HG02798 (cell line): ENCODE results near the gene SLC25A13.

Experiments used
- ATAC-seq: cut with Tn5 transposase; IDR thresholded peaks from one replicate; pipeline ENCODE4 v1.9.1; 2021; ENCODE audit warnings: mild to moderate bottlenecking; ENCODE audit not compliant: unreplicated experiment, poor library complexity

SLC25A13 gene

DNA sequence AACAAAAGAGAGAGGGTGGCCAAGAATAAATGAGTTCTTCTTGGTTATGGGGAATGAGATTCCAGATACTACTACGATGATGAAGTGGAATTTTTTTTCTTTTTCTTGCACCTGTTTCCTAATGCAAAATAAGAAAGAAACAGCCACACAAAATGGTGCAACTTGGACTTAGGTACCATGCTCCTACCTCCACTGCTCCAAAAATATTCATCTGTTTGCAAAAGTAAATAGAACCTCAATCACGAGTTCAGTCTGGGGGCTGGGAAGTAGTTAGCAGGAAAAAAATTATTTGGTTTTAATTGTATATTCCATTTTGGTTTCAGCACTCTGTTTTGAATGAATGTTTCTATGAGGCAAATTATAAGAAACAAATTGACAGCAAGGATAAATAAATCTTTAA is 73.5 kb downstream of the SLC25A13 start:
- no peak for ATAC-seq

DNA sequence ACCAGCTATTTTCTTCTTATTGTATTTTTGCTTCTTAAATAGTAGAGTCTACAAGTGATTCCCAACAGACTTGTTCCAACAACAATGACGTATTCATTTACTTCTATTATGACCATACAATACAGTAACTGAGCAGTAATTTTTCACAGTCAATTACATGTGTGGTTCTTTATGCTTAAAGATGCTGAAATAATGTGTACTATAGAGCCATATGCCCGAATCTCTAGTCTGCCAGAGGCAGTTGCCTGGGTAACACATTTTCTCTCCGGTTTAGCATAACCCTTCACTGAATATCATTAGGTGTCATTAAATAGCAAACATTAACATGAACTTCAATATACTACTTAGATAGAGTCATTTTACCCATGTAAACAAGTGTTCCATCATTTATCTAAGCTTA is 75.0 kb downstream of the SLC25A13 start:
- ATAC-seq = no peak

DNA sequence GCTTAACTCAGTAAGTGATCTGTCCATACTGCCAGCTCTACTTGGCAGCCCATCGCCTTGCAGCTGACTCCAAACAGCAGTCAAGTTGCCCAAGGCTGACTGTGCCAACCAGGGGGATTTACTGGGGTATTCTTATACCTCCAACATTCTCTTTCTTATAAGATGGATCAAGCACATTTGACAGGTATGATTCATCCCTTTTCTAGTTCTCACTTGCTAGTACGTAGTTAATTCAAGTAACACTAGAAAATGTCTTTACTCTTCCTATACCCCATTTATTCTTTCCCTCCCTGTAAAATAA is 77.0 kb downstream of the SLC25A13 start:
- no peak for ATAC-seq

DNA sequence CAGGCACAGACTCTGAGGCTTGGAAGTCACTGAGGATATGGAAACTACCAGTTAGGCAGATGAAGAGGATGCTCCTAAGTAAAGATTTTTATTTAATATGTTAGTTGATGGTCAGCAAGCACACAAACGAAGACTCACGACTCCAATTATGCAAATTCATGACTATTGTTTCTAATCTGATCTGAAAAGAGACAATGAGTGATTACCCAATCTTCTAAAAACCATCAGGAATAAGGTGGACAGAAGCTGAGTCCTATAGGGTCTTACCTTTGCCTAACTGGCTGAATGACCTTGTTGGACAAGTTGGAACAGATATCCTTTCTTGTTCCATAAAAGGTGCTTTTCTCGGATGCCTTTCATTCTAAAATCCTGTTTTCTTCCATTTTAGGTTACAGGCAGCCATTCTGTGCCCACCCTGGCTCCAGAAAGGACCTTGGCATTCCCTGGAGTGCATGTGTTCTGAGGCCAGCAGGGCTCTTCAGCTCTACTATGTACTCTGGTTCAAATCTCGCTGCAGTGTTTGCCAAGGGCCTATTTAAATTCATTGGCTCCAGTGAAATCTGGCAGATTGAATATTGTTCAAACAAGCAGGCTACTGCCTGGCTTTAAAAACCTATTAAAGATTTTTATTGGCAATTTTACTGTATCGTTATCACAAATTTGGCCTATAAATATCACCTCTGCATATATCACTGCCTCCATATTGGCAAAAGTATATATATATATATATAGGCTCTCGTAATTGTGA is 77.5 kb downstream of the SLC25A13 start:
- ATAC-seq = no peak

DNA sequence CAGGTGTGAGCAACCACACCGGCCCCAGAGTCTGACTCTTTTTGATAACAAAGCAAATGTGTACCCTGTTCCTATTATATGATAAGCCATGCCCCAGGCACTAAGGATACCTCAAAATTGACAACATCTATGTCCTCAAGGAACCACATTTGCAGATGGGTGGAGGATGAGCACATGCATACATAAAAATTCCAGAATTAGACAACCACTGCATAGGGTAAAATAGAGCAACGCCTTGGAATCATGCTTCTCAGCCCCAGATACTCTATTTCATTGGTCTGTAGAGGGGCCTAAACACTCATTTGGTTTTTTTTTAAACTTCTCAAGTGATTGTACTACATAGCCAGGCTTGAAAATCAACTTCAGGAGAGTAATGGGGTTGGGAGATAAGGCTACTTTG is 78.7 kb downstream of the SLC25A13 start:
- ATAC-seq = no peak

DNA sequence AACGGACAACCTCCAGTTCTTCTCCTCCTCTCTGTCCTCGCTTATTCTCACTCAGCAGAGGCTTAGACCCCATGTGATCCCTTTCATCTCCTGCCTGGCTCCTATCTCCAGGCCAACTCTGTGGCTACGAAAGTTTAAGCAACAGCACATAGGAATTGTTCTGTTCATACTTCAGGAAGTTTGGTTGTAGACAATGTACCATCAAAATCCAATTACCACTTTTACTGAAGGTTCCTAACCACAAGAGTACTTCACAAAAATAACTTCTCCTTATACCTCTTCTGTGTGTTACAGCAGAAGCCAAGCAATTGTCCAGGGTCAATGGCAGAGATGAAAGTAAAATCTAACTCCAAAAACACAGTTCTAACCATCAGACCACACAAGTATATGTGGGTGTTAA is 80.0 kb downstream of the SLC25A13 start:
- ATAC-seq = no peak

DNA sequence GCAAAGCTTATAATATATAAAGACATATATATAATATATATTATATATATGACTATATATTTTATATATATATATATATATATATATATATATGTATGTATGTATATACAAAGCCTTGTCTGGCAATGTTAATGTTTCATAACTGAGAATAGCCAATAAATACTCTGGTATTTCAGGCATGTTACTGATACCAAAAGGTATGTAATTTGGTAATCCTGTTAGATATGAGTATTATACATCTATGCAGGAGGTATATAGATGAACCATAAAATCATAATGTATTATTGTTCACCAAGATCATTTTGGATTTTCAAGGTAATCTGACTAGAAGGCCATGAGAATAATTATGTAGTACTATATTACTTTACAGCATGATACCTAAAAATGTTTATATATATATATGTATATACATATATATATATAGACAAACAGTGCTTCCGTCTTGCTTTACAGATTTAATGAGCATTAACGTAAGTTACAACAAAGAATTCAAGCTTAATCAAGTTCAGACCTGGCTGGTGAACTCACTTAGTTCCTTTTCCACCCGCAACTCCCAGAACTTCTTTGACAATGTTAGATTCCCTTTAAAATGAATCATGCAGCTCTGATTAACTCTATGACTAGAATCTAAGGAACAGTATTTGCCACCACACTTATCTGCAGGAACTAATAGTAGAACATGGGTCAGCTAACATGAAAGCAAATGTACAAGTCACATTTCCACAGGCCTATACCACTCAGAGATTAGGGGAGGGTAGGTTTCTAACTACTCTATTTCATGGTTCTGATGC is 82.7 kb downstream of the SLC25A13 start:
- no peak for ATAC-seq

DNA sequence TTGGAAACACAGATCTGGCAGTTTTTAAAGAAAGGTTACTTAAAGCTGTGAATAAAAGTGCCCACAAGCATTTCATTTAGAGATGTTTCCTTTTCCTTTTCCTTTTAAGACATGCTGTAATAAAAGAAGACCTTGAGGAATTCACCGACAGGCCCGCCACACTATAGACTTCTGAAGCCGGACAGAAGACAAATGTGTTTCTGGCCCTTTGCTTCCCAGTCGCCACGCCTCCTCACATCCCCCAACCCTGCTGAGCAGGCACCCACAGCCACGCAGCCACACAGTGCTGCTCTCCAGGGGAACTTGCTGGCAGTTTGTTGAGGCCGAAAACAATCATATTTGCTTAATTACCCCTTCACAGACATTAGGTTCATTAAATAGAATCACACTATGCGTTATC is 83.4 kb downstream of the SLC25A13 start:
- ATAC-seq = no peak

DNA sequence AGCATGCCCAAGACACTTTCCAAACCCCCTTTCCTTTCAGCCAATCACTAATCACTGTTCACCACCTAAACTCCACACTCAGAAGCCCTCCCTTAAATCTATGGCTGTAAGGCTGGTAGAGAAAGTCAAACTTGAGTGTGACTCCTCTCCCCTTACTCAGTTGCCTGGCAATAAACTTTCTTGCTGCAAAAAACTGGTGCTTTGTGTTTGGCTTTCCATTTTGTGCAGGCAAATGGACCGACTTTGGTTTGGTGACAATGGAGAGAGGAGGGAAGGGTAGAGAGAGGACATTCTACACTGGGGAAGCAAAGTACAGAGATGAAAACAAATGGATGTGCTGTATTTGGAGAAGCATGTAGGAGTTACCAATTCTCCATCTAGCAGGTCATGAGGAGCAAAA is 84.9 kb downstream of the SLC25A13 start:
- no peak for ATAC-seq

DNA sequence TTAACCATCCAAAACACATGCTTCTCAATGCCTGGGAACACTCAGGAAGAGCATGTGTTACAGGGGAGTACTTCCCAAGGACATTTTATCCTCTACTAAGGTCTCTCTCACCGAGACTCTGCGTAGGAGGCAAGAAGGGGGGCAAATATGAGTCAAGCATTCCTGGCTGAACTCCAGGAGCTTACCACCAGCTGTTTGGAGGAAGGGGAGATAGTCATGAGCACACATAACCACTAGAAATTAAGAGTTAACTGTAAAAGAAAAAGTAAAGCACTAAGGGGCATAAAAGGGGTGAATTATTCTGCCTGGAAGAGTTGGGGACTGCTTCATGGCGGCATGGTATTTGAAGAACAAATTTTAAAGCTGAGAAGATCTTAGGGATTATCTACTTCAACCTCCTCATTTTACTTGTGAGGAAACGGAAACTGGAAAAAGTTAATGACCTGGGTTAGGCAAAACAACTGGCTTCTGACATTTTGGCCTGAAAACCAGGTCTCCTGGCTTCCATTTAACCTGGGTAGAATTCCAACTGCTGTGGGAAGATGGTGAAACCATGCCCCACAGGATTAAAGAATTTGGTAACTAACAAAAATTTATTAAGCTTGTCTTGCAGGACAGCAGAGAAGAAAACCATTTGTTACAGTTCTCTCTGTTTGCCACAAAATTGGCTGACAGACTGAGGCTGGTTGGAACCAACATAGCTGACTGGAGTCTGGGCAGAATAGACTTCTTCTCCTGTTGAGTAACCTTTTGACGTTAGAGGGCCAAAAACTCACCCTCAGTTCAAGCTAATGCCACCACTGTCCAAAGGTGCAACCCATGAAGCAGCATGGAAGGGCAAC is 85.5 kb downstream of the SLC25A13 start:
- ATAC-seq = no peak

DNA sequence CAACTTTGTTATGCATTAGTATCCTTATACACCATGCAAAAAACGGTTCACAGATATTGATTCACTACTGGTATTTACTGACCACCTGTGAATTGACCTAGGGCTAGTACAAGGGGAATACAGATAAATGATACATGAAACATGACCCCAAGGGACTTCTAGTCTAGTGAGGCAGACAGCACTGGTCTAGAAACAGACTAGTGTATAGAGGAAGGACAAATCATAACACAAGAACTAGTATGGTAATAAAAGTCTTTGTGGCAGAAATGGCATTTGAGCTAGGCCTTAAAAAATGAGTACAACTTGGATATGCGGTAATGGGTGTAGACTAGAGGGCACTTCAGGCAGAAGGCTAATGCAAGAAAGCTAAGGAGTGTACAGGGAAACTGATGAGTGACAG is 86.6 kb downstream of the SLC25A13 start:
- ATAC-seq = no peak

DNA sequence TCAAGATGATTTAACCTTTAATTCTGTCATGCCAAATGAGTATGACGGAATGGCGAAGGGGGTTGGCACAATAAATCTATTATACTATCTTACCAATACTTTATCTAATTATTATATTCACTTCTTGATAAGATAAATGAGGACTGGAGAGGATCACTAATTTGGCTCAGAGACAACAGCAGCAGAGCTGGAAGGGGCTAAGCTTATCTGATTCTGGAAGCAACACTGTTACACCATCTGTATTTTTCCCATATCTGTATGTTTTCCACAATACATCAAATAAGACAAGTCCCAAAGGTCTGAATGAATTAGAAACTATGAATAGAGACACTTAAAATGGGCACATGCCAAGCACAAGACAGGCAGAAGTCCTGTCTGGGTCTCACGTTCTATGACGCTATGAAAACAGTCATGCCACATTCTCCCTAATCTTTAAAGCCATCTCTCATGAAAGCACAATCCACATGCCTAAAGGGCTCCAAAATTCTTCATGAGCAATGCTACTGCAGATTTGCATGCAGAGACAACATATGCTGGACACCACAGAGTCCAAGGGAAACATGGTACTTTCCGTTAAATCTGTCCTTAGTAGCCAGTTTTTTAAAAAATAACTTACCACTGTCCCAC is 88.3 kb downstream of the SLC25A13 start:
- no peak for ATAC-seq

DNA sequence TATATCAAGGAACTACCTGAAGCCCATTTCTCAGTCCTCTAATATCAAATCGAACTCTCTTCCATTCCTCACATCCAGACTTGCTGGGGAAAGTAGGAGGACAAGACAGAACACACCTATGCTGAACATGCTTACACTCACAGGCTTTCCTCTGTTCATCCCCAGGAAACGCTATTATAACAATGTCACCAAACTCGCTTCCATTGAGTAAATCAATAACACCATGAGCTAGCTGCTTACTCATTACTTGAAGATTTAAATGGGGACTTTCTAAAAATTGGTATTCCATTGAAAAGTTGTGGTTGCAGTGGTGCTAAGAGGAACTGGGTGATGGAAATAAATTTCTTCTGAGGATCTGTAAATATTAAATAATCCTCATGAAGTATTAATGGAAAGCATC is 88.8 kb downstream of the SLC25A13 start:
- no peak for ATAC-seq

DNA sequence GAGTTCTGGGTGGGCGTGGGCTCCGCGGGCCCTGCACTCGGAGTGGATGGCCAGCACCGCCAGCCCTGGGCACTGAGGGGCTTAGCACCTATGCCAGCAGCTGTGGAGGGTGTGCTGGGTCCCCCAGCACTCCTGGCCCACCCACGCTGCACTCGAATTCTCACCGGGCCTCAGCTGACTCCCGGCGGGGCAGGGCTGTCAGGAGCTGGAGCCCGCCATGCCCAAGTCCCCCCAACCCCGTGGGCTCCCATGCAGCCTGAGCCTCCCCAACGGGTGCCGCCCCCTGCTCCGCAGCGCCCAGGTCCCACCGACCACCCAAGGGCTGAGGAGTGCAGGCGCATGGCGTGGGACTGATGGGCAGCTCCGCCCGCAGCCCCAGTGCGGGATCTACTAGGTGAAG is 93.1 kb downstream of the SLC25A13 start:
- no peak for ATAC-seq

DNA sequence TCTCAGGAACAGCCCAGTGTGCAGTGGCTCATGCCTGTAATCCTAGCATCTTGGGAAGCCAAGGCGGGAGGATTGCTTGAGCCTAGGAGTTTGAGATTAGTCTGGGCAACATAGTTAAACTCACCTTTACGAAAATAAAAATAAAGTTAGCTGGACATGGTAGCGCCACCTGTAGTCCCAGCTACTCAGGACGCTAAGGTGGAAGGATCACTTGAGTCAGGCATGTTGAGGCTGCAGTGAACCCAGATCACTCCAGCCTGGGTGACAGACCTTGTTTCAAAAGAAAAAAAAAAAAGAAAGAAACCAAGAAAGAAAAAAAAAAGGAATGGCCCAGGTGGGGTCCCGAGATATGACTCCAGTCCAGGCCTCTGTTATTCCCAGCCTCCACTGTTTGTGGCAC is 96.6 kb downstream of the SLC25A13 start:
- no peak for ATAC-seq

DNA sequence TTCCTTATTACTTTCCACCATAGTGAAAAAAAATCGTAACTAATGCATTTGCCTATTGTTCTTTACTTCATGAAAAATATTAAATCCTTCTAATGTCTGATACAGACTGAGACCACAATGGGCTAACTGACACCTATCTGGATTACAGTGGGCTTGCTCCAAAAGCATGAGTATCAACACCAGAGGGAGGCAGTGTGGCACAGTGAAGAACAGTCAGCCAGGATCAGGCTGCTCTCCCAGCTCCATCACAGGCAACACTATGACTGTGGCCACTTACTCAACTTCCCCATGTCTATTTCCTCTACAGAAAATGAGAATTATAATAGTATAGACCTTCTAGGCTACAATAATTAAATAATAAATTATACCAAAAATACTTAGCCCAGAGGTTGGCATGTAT is 97.2 kb downstream of the SLC25A13 start:
- ATAC-seq = no peak

DNA sequence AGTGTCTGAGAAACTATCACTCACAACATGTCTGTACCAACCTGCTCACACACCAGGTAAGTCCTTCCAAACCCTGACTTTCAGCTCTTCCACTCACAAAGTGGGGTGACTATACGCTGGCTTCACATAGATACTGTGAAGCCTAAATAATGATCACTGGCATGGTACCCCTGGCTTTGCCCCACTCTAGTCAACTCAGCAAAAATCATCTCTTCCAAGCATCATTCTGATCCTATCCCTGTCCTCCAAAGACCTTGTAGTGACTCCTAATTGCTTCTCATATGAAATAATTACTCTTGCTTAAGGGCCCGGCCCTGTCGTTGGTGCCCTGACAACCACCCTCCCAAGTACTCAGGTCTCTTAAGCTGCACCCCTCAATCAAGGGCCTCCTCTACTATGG is 97.8 kb downstream of the SLC25A13 start:
- no peak for ATAC-seq

DNA sequence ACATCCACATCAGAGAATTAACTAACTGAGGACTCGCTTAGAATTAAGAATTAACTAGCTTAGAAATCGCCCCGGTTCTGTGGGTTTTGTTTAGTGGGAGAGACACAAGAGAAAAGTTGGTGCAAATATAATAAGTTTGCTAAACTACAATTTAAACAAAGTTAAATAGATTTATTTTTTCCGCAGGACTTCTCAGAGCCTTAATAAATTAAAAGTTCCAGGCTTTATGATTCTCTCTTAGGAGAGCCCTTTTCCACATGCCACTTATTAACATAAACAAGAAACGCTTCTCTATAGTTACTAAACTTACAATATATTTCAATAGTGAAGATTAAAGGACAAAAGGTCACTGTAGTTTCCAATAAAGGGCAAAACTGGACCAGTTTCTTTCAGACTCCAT is 100.0 kb downstream of the SLC25A13 start:
- no peak for ATAC-seq

DNA sequence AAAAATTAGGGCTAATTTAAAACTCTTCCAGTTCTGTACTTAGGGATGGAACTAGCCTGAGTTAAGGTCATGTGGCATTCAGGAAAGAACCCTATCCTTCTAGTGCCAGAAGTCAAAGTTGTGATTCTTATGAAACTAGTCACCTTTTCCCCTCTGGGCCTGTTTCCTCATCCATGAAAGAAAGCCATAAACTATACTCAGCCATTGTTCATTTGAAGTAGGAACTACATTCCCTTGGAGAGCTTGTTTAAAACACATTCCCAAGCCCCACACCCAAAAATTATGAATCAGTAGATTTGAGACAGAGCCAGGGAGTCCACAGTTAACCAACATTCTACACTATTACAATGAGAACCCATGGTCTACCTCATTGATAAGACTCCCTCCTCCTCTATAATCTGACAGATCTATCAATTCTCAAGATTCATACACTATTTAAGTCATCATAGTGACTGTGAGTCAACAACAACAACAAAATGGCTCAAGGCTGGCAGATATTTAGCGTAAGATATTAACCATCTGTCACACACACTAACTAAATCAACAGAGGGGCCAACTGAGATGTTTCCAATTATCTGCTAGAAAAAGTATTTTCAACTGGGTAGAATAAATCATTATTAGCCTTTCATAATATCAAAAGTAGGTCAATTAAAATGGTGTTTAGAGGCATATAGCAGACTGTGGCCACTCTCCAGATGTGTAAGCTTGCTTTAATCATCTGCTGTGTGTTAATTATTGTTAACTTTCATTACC is 102.3 kb downstream of the SLC25A13 start:
- no peak for ATAC-seq

DNA sequence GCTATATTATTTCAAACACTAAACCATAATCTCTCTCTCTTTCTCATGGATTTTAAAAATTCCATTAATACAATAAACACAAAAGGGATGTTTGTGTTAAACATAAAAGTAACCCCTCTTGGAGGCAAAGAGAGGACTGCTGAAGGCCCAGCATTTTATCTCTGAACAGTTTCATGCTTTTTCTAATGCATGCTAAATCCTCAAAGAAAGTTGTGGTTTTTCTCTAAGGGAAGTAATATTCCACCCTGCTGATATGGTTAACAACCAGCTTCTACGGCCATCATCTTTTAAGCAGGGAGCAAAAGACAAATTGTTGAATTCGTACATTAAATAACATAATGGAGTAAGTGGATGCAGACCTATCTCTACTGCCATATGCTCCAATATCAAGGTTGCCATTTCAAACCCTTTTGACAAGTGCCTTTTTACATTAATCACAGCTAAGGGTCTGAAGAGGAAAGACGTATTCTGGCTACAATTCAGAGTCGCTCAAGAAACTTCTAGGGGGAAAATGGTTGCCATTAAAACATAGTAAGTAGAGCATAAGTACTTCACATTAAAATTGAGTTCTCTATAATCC is 103.1 kb downstream of the SLC25A13 start:
- ATAC-seq = no peak
